NOMO-1 (cell line): ENCODE results near the gene PTPRR.
"Not testable (repeated sequence)": the region's sequence is repeated elsewhere in the genome, so short reads cannot be mapped to it uniquely, and the experiment has no call there.

ENCODE experiments used
- DNase-seq, 2 experiments: peaks; one replicate each; lab custom pipeline; 2025; ENCODE audit not compliant: unreplicated experiment in 2 of 2; lab: John Stamatoyannopoulos, UW

The PTPRR gene

DNA sequence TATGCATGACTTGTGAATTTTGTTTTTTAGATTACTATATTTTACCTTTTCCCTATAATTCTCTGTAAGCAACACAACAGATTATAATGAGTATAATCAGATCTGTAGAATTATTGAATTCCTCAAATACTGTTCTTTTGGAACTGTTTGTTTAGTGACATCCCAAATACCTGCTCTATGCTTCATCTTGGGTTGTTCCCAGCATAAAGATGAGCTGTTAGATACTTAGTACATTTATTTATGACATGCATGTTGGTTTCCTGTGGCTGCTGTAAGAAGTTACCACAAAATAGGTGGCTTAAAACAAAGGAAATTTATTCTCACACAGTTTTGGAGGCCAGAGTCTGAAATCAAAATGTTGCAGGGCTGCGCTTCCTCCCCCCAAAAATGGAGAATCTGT is 78.4 kb downstream of the PTPRR start:
- DNase-seq: no peak

DNA sequence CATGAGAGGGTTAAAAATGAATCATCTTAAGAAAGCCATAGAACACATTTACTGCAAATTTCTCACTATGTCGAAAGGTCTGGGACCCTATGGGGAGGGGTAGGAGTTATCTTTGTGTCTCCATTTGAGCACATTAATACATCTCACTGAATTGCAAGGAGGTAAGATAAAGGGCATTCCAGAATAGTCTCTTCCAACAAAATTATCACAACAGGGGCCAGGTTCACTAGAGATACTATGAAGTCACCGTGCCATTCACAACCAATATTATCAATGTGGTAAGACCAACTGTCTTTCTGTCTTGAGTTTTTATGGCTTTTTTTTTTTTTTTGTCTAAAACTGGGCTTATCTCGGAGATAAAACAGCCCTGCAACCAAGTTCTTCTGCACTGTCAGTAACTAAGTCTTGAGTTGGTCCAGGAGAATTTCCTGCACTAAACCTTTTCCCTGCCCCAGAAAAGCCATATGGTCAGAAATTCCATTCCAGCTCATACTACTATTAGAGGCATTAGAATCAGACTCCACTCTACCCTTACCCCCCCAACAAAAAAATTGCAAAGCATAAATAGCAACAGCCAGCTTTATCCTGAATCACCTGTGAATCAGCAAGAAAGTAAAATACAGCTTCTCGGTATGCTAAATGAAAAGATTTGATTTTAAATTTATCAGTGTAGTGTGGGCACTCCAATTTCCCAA is 79.7 kb downstream of the PTPRR start:
- DNase-seq: no peak

DNA sequence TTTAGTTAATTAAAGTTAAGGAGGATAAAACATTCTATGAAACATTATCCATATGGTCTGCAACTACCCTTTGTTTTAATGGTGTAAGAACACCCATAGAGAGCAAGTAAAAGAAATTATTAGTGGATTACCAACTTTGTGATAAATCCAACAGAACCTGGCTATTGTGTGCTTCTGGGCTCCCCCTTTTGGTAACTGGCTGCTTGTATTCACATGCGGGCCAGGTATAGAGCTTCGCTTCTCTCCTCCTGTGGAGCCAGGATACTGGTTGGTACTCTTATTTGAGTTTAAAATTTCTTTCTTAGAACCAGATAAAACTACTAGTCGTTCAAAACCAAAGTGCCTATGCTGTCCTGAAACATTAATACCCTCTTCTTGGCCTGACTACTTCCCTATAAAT is 81.0 kb downstream of the PTPRR start:
- DNase-seq: no peak

DNA sequence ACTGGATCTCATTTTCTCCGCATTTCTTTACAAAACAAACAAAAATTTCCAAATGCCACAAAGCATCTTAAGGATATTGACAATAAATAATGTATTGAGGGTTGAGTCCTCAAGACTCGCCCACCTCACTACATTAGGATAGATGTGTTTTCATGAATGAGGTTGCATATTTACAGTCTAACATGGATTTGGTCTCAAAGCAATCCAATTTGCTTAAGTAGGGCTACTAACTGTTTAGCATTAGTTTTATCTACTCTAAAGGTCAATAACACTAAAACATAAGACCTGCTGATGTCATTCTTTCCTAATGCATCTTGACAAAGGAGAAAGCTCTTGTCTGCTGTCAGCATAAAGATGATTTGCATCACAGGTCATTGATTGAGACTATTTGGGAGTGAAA is 82.4 kb downstream of the PTPRR start:
- DNase-seq: no peak

GRCh38 chr12:70837026-70837425 is 83.5 kb downstream of the PTPRR start:
- DNase-seq: no peak

DNA sequence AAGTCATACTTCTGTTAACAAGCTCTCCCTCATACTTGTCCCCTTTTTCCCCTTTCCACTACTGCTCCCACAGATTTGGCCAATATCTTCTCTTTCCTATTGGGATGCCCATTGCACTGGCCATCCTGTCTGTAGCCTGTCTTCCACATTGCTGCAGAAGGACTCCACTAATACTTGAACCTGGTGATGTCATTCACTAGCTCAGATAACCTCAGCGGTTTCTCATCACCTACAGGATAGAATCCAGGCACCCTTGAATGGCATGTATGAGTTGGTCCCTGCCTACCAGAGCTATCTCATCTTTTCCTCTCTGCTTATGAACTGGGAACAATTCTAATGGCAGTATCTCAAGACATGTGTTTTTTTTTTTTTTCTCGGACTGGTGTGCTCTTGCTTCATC is 84.6 kb downstream of the PTPRR start:
- no peak for DNase-seq

DNA sequence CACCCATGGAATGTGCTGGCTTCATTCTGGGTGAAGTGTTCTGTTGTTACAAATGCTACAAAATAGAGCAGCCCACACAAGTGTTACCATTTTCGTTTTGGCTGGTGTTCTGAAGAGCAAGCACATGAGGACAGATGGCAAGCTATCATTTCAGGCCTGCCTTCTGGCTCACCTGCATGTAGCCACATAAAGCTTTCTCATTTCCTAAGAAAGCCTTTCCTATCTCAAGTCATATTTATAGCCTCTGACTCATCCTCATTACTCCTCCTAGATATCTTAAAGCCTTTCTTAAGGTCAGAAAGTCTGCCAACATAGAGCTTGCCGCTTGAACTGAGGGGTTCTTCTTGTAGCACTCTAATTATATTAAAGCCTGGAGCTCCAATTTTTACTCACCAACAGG is 89.0 kb downstream of the PTPRR start:
- DNase-seq: no peak

DNA sequence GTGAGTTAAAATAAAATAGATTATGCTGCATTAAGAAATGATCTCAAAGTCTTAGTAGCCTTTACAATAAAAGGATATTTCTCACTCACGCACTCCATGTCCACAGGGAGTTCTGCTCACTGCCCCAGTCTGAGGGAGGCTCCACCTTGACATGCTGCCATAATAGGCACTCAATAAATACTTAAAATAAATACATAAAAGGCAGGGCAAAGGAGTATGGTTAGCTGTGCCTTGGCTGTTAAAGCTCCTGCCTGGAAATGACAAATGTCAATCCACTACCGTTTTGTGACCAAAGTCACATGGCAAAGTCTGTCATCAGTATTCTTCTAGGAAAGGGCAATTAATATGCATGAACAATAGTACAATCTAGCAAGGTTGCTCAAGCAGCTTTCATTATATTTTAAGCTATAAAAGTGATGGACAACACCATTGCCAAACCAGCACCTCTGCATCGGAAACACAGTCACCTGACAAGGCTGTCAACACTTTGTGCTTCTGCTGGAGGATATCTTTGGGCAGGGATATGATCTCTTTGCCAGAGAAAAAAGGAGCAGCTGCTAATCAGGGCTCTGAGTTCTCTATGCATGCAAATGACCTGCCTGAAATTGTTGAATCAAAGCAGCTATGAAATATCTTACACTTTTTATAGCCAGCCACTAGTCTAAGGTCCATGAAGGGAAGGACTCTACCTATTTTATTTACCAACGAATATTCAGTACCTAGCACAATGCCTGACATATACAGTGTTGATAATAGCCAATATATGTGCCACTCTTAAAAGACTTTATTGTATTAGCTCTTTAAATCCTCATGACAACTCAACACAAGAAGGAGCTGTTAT is 90.1 kb downstream of the PTPRR start:
- DNase-seq: no peak

DNA sequence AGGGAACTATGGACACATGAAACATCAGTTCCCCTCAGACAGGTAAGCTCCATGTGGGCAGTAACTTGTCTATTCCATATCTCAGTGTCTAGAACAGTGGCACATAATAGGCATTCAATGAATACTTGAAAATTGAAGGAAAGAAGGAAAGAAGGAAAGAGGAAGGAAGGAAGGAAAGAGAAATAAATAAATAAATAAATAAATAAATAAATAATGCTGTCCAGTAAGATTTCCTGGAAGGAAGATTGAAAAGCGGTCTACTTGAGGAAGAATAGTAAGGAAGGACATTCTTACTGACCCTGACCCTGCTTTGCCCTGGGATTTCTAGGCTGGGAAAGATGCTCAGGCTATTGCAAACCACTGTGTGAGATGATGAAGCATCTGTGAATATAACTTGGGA is 91.5 kb downstream of the PTPRR start:
- no peak for DNase-seq

GRCh38 chr12:70828351-70828750 is 92.2 kb downstream of the PTPRR start:
- no peak for DNase-seq

- no peak for DNase-seq
Measured at GRCh38 chr12:70826156-70826555, 94.4 kb downstream of the PTPRR start.

- no peak for DNase-seq
Measured at GRCh38 chr12:70824511-70824910, 96.0 kb downstream of the PTPRR start.

GRCh38 chr12:70823182-70823976 is 97.2 kb downstream of the PTPRR start:
- DNase-seq: no peak

- DNase-seq: no peak
Measured at GRCh38 chr12:70822412-70822811, 98.1 kb downstream of the PTPRR start.

GRCh38 chr12:70815971-70816391 is 104.6 kb downstream of the PTPRR start:
- no peak for DNase-seq

DNA sequence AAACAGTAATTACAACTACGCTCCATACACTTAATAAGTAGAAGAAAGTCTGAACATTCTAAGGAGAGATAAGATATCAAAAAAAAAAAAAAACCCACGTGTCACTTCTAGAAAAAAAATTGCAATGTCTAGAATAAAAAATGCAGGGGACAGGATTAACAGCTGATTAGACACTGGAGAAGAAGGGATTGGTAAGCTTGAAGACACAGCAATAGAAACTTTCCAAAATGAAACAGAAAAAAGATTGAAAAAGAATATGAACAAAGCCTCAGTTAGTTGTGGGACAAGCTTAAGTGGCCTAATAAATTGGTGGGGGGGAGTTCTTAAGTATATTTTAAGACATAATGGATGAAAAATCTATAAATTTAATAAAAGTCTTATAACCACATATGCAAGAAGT is 105.5 kb downstream of the PTPRR start:
- no peak for DNase-seq

DNA sequence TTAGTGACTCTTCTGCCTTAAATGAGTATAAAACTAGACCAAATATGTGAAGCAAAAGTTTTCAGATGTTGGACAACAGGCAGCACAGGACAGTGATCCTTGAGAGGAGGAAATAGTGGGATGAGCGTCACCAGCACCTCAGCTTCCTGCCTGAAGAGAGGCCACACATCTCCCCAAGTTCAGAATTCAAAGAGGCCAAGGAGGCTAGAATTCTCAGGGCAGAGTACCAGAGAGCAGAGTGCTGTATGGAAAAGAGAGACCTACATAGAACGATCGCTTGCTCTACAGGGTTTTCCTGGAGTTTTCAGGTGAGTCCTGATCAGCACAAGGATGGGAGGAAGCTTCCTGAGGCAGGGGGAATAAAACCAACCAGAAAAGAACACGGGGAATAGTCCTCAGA is 107.0 kb downstream of the PTPRR start:
- no peak for DNase-seq

DNA sequence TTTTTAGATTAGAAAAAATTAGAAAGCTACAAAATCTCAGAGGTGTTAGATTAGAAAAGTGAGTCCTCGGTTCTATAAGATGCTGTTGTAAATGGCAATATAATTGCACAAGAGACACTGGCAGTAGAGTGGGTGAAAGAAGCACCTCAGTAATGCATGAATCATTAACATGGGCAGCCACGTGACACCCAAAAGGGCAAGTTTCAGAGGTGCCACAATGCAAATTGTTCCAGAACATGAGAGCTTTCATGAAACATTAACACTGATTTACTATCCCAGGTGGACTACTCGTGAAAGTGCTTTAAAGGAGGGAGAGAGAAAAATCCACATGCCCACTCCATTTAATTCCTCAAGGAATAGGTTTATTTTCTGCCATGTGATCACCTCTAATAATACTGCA is 108.4 kb downstream of the PTPRR start:
- no peak for DNase-seq

- no peak for DNase-seq
Measured at GRCh38 chr12:70809887-70810286, 110.7 kb downstream of the PTPRR start.

- DNase-seq: not testable (repeated sequence)
Measured at GRCh38 chr12:70807993-70808392, 112.5 kb downstream of the PTPRR start.

GRCh38 chr12:70806827-70807226 is 113.7 kb downstream of the PTPRR start:
- no peak for DNase-seq
